Osteoblast (primary cell): ENCODE results near the gene KCNS1. TPM values are rescaled to one million over a fixed set of nuclear protein-coding genes. Genes with fewer than 3 reads are reported as not detected.
"Not testable (repeated sequence)": the region's sequence is repeated elsewhere in the genome, so short reads cannot be mapped to it uniquely, and the experiment has no call there.

Experiments used
- DNase-seq: peaks from one replicate; pipeline ENCODE4 v3.0.0; 2011; ENCODE audit warnings: low spot score, mixed read lengths; ENCODE audit not compliant: insufficient read length; ENCODE audit errors: missing footprints
- H2AFZ ChIP-seq: 2 replicates; pipeline ENCODE4 v1.6.0; 2011; ENCODE audit warnings: mild to moderate bottlenecking, low read length
- H3K27ac ChIP-seq: 2 replicates; pipeline ENCODE4 v1.5.1; 2011; ENCODE audit warnings: mild to moderate bottlenecking, low read depth, low read length, moderate library complexity
- H3K27me3 ChIP-seq: 2 replicates; pipeline ENCODE4 v1.6.0; 2012; ENCODE audit warnings: mild to moderate bottlenecking, control low read depth, inconsistent platforms, low read length, moderate library complexity; ENCODE audit not compliant: insufficient read depth
- H3K36me3 ChIP-seq: 2 replicates; pipeline ENCODE4 v1.5.1; 2011; ENCODE audit warnings: mild to moderate bottlenecking, low read length, control low read depth, moderate library complexity; ENCODE audit not compliant: insufficient read depth
- H3K4me1 ChIP-seq: 2 replicates; pipeline ENCODE4 v1.5.1; 2011; ENCODE audit warnings: mild to moderate bottlenecking, low read length, control low read depth, moderate library complexity; ENCODE audit not compliant: insufficient read depth
- H3K4me2 ChIP-seq: 2 replicates; pipeline ENCODE4 v1.6.0; 2011; ENCODE audit warnings: mild to moderate bottlenecking, low read length; ENCODE audit not compliant: insufficient read depth
- H3K4me3 ChIP-seq: fragments of 200-600 bp; sonication (generic); 3 replicates; pipeline ENCODE4 v1.5.1; 2012; ENCODE audit warnings: mild to moderate bottlenecking, low read length, inconsistent platforms; ENCODE audit not compliant: insufficient read depth
- H3K79me2 ChIP-seq: 2 replicates; pipeline ENCODE4 v1.6.0; 2012; ENCODE audit warnings: mild to moderate bottlenecking, low read length, control low read depth, inconsistent platforms; ENCODE audit not compliant: insufficient read depth
- H3K9me3 ChIP-seq: 2 replicates; pipeline ENCODE4 v1.5.1; 2011; ENCODE audit warnings: low read depth, low read length, control low read depth
- H4K20me1 ChIP-seq: 2 replicates; pipeline ENCODE4 v1.6.0; 2012; ENCODE audit warnings: mild to moderate bottlenecking, low read length, control low read depth; ENCODE audit not compliant: insufficient read depth
- total RNA-seq: library from RNA; depleted of rRNA; stranded (reverse); fragments of >200 nt; gene quantifications from 2 replicates; pipeline ENCODE4 v1.2.3, GENCODE V29; 2012
- TF ChIP-seq, protein P1 (sequence below): IDR thresholded peaks from 2 replicates; pipeline ENCODE4 v1.5.1; 2011; ENCODE audit warnings: mild to moderate bottlenecking, low read depth, low read length, moderate library complexity; ENCODE audit errors: extremely low read depth

KCNS1 gene, protein sequence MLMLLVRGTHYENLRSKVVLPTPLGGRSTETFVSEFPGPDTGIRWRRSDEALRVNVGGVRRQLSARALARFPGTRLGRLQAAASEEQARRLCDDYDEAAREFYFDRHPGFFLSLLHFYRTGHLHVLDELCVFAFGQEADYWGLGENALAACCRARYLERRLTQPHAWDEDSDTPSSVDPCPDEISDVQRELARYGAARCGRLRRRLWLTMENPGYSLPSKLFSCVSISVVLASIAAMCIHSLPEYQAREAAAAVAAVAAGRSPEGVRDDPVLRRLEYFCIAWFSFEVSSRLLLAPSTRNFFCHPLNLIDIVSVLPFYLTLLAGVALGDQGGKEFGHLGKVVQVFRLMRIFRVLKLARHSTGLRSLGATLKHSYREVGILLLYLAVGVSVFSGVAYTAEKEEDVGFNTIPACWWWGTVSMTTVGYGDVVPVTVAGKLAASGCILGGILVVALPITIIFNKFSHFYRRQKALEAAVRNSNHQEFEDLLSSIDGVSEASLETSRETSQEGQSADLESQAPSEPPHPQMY
- total RNA-seq, result 0.59 and 1.1 TPM in 2 replicates

DNA sequence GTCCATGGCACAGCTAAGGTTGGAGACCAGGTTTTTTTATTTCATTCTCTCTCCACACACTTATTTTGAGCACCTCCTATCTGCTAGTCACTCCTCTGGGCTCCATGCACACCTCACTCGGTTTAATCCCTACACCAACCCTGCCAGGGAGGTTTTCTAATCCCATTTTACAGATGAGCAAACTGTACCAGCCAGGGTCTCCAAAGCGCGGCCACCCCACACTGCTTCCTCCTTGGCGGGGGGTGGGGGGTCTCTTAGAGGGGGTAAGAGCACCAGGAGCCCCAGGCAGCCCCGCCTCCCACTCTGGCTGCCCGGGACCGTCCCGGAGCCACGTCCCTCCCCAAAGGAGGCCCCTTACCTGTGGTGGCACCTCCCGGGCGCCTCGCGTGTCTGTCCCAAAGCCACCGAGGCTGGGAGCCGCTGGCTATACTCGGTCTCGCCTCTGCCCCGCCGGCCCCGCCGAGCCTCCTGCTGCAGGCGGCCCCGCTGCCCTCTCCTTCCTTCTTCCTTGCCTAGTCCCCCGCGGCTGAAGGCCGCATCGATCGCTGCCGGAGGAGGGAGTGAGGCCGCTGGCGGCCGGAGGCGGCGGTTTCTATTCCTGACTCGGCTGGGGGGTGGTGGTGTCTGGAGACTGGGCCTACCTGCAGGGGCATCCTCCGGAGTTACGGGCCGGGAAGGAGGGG lies at the start of gene KCNS1:
TSS of gene KCNS1 (minus strand) at position 565 of the 683 bp plus-strand sequence. CDS start 1,891 bp downstream, outside the sequence.
- Histone ChIP-seq H3K4me1 (peaks cover 20% of the 10 kb centered on the region), H3K9me3 (no peaks in the 10 kb centered on the region), H3K79me2 (no peaks in the 10 kb centered on the region), H3K36me3 (no peaks in the 10 kb centered on the region), H2AFZ (peak within 1 kb of the TSS; percentile 74), H3K27me3 (no peaks in the 10 kb centered on the region), H3K27ac (no peak within 1 kb of the TSS), H3K4me2 (peak within 1 kb of the TSS; percentile 66), H3K4me3 (peak within 1 kb of the TSS; percentile 60), H4K20me1 (no peaks in the 10 kb centered on the region)
- TF ChIP-seq, protein P1, sequence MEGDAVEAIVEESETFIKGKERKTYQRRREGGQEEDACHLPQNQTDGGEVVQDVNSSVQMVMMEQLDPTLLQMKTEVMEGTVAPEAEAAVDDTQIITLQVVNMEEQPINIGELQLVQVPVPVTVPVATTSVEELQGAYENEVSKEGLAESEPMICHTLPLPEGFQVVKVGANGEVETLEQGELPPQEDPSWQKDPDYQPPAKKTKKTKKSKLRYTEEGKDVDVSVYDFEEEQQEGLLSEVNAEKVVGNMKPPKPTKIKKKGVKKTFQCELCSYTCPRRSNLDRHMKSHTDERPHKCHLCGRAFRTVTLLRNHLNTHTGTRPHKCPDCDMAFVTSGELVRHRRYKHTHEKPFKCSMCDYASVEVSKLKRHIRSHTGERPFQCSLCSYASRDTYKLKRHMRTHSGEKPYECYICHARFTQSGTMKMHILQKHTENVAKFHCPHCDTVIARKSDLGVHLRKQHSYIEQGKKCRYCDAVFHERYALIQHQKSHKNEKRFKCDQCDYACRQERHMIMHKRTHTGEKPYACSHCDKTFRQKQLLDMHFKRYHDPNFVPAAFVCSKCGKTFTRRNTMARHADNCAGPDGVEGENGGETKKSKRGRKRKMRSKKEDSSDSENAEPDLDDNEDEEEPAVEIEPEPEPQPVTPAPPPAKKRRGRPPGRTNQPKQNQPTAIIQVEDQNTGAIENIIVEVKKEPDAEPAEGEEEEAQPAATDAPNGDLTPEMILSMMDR, result no peak
- peak; percentile 95 for DNase-seq

DNA sequence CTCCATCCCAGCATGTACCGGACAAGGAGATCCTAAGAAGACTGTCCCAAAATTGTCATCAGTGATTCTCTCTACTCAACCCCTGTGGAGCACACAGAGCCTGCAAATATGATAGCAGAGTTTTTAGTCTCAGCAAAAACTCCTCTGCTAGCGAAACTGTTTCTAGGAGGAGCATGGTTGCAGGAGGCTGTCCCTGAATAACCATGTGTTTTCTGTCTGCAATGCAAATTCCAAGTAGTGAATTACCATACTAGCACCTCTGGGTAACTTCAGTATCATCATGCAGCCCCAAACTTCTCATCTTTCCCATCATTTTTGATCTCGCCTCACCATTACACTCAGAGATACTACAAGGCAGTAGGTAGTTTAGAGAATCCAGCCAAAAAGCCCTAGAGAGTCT lies 48.1 kb upstream of the KCNS1 start:
- Histone ChIP-seq H3K36me3 (no peaks in the 10 kb centered on the region), H3K9me3 (no peaks in the 10 kb centered on the region), H2AFZ (no peak overlapping the region), H3K4me3 (no peak overlapping the region), H3K27ac (no peak overlapping the region), H3K27me3 (peaks cover 28% of the 10 kb centered on the region), H3K79me2 (no peaks in the 10 kb centered on the region), H3K4me2 (no peak overlapping the region), H3K4me1 (no peaks in the 10 kb centered on the region), H4K20me1 (no peaks in the 10 kb centered on the region)
- DNase-seq, result no peak
- TF ChIP-seq, protein P1, result no peak

DNA sequence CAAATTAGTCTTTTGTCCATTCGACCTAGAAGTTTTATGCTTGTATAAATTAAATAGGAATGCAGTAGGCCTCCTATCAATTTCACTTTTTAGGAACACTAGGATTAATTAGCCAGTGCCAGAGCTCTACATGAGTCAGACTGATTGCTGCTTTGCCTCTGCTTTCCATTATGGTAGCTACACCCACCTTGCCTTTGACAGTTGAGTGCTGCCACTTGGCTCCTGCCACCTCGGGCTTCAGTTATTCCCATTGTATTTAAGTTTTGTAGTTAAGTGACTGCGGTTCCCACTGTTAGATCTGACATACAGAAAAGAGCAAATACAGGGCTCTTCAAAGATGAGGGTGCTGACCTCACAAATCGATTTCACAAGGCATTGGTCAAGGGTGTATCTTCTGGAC lies 39.9 kb upstream of the KCNS1 start:
- Histone ChIP-seq H3K27ac (no peak overlapping the region), H3K9me3 (no peaks in the 10 kb centered on the region), H3K36me3 (no peaks in the 10 kb centered on the region), H3K4me1 (no peaks in the 10 kb centered on the region), H3K27me3 (peaks cover 27% of the 10 kb centered on the region), H3K79me2 (no peaks in the 10 kb centered on the region), H4K20me1 (no peaks in the 10 kb centered on the region), H3K4me3 (no peak overlapping the region), H3K4me2 (no peak overlapping the region), H2AFZ (no peak overlapping the region)
- TF ChIP-seq, protein P1, result no peak
- no peak for DNase-seq

DNA sequence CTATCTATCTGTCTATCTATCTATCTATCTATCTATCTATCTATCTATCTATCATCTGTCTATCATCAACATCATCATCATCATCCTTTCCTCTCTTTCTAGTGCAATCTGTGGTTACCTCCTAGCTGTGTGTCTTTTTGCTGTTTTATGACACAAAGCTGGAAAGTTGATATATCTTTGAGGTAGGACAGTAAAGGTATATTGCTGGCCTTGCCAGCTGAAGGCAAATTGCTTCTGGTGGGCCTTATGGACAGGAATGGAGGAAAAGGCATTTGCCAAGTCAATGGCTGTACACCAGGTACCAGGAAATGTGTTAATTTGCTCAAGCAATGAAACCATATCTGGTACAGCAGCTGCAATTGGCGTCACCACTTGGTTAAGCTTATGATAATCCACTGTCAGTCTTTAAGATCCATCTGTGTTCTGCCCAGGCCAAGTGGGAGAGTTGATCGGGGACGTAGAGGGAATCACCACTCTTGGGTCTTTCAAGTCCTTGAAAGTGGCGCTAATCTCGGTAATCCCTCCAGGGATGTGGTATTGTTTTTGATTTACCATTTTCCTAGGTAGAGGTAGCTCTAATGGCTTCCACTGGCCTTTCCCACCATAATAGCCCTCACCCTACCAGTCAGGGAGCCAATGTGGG lies 38.9 kb upstream of the KCNS1 start:
- not testable (repeated sequence) for H3K4me1 ChIP-seq, DNase-seq, H3K9me3 ChIP-seq, H3K79me2 ChIP-seq, H3K4me3 ChIP-seq, H3K36me3 ChIP-seq, H4K20me1 ChIP-seq, H3K27ac ChIP-seq, H3K4me2 ChIP-seq, H2AFZ ChIP-seq
- peaks cover 20% of the 10 kb centered on the region for H3K27me3 ChIP-seq
